Subcutaneous preadipocyte (primary cell): ENCODE data around the gene TIPARP. TPM values are rescaled to one million over a fixed set of nuclear protein-coding genes. Genes with fewer than 3 reads are reported as not detected.

ENCODE experiments used
- total RNA-seq: library from RNA; depleted of rRNA; stranded (reverse); fragments of >200 nt; gene quantifications from 2 replicates; pipeline ENCODE4 v1.2.3, GENCODE V29; 2012

Gene TIPARP
- 16.5 and 30.5 TPM in 2 replicates for total RNA-seq

GRCh38 chr3:156674046-156674910 lies at the start of gene TIPARP:
TIPARP (plus strand) TSS chr3:156674590; CDS start chr3:156677698, 3,108 bp downstream.

Other genes starting within 250 kb of the TIPARP start
- gene SSR3, start 119.5 kb upstream of the TIPARP start, total RNA-seq = 255 and 326 TPM in 2 replicates
- gene LEKR1, start 151.8 kb downstream of the TIPARP start, total RNA-seq = 0.20 and 2.2 TPM in 2 replicates